GM11168 (cell line): ENCODE data around the gene CCDC90B.

ENCODE experiments used
- in situ Hi-C: fragments of 300-500 bp; cut with MboI; formaldehyde crosslinking; loops from one replicate; pipeline ENCODE4 v1.12.0; 2022; ENCODE audit warnings: low sequenced_read_pairs; ENCODE audit not compliant: unreplicated experiment

CCDC90B gene

DNA sequence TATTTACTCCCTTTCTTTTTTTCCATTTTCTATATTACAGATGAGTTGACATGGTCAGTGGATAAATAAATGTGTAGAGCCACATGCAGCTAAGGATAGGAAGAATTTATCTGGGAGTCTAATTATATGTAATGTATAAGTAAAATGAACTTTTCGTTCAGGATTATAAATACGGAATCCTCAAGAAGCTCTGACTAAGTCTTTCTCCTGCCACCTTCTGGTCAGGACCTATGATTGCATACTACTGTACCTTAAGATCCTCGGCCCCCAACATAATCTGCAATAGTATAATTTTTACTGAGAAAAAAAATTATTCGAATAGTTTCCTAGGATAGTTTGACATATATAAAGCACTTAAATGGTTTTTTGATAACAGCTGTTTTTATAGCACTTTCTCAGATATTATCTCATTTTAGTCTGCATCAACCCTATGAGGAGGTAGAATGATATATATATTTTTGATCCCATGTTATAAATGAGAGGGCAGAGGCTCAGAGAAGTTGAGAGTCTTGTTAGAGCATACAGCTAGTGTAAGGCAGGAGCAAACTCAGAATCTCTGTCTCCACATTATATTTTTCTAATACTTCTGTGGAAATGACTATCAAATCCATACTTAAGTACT lies 36.1 kb downstream of the CCDC90B start:
- in situ Hi-C loops: loop anchor here (10.0 kb wide), 1 partner anchor 345 kb away; the partner anchor contains the start of genes DDIAS and PRCP

- in situ Hi-C loops: loop anchor here (10.0 kb wide), 1 partner anchor 345 kb away; the partner anchor contains the start of genes DDIAS and PRCP
Observed at GRCh38 chr11:83249445-83249844, 36.7 kb downstream of the CCDC90B start.

DNA sequence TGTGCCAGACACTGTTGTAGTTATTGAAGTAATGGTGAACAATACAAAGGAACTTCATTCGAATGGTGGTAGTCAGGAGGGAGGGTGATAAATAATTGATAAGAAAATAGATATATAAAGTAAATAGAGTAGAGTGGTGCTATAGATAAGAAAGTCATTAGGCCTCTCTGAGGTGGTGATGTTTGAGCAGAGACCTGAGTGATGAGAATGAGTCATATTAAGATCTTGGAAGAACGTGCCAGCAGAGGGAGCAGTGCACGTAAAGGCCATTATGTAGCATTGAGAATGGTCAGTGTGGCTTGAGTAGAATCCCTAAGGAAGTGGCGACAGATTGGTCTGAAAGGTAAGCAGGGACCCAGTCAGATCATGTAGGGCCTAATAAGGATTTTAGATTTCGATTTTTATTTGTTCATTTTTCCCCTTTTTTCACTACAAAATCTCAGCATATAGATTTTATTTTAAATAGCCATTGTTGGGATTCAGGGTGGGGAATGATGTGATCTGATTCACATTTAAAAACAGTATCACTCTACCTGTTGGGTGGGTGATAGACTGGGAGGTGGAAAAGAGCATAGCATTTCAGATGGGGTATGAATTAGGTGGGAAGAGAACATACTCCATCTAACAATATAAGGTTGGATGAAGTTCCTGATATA lies 44.7 kb downstream of the CCDC90B start:
- in situ Hi-C loops: loop anchor here (10.0 kb wide), 1 partner anchor 337 kb away; the partner anchor contains the start of genes DDIAS and PRCP

DNA sequence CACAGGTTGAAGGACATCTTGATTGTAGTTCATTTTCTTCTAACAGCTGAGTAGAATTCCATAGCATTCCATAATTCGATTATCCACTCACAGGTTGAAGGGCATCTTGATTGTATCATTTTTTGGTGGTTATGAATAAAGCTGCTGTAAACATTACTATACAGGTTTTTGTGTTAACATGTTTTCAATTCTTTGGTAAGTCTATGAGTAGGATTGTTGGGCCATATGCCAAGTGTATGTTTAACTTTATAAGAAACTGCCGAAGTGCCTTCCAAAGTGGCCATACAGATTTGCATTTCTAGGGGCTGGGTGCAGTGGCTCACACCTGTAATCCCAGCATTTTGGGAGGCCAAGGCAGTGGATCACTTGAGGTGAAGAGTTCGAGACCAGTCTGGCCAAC lies 48.1 kb downstream of the CCDC90B start:
- in situ Hi-C loops: no loop called here

GRCh38 chr11:83235825-83236224 lies 50.3 kb downstream of the CCDC90B start:
- in situ Hi-C loops: no loop called here

DNA sequence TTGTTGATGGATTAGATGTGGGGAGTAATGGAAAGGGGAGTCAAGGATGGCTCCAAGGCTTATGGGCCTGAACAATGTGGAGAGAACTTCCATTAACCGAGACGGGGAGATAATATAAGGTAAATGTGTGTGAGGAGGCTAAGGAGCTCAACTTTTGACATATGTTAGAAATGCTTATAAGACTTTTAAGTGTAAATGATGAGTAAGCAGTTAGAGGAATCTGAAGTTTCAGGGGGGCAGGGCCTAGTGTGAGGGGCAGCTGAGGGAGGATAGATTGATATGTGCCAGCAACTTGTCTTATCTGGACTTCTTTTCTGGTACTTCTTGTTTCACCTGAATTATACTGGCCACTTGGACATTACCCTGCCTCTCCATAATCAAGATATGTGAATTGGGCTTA lies 62.7 kb downstream of the CCDC90B start:
- in situ Hi-C loops: no loop called here

DNA sequence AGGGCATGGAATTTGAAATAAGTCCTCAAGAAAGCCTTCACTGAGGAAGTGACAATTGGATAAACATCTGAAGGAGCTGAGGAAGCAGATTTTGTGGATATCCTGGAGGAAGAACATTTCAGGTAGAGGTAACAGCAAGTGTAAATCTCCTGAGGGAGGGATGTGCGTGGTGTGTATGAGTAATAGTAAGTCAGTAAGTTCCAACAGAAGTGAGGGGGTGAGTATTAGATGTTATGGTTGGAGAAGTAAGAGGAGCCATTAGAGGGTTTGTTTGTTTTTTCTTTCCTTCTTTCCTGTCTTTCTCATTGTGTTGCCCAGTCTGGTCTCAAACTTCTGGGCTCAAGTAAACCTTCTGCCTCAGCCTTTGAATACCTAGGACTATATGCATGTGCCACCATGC lies 63.7 kb downstream of the CCDC90B start:
- in situ Hi-C loops: no loop called here

- in situ Hi-C loops: no loop called here
Observed at GRCh38 chr11:83221694-83222093, 64.5 kb downstream of the CCDC90B start.

GRCh38 chr11:83220260-83220659 lies 65.9 kb downstream of the CCDC90B start:
- in situ Hi-C loops: no loop called here

GRCh38 chr11:83219095-83219494 lies 67.1 kb downstream of the CCDC90B start:
- in situ Hi-C loops: no loop called here
